Endothelial cell of umbilical vein (primary cell): ENCODE data around the gene NRCAM. TPM values are rescaled to one million over a fixed set of nuclear protein-coding genes. Genes with fewer than 3 reads are reported as not detected.

Experiments used
- BruUV-seq: library from RNA; stranded (reverse); fragments of 400-500 nt; replicated peaks from 2 replicates; lab custom pipeline; 2021; lab: Mats Ljungman, UMichigan
- CTCF ChIA-PET: fragments of 300-600, 350-600 bp; sonication (Branson Sonifier 250); formaldehyde crosslinking; loops from one replicate; lab custom pipeline; 2021; ENCODE audit warnings: antibody characterized with exemption, inconsistent platforms; lab: Charles Lee
- POLR2A ChIA-PET: fragments of 300-600, 350-600 bp; sonication (Branson Sonifier 250); formaldehyde crosslinking; loops from one replicate; lab custom pipeline; 2021; ENCODE audit warnings: antibody characterized with exemption, inconsistent platforms; lab: Charles Lee
- DNase-seq: peaks from one replicate; pipeline ENCODE4 v3.0.0-alpha.2; 2011; ENCODE audit warnings: low read depth, low spot score
- FAIRE-seq: peaks from 2 replicates; lab custom pipeline; 2011; peaks lifted over from hg19 to GRCh38; lab: Jason Lieb, UNC
- H2AFZ ChIP-seq: 2 replicates; pipeline ENCODE4 v1.6.0; 2012; ENCODE audit warnings: low read depth, low read length, control low read depth, inconsistent platforms
- H3K27ac ChIP-seq: 2 replicates; pipeline ENCODE4 v1.5.1; 2011; ENCODE audit warnings: low read depth, mild to moderate bottlenecking, control low read depth, low read length, moderate library complexity; ENCODE audit not compliant: insufficient read depth
- H3K27me3 ChIP-seq, 2 experiments: 2 replicates each; pipeline versions ENCODE4 v1.6.0 to v1.6.1; 2011; ENCODE audit warnings: low read length in 2 of 2, mixed read lengths in 1 of 2; ENCODE audit not compliant: control insufficient read depth in 2 of 2, insufficient read depth in 2 of 2
- H3K36me3 ChIP-seq, 2 experiments: 2 replicates in 1 of 2; 3 replicates in 1 of 2; pipeline ENCODE4 v1.5.1; 2011; ENCODE audit warnings: low read length in 2 of 2, mild to moderate bottlenecking in 1 of 2, moderate library complexity in 1 of 2; ENCODE audit not compliant: control insufficient read depth in 2 of 2, insufficient read depth in 2 of 2; ENCODE audit errors: extremely low read depth in 1 of 2
- H3K4me1 ChIP-seq: 3 replicates; pipeline ENCODE4 v1.5.1; 2011; ENCODE audit warnings: mild to moderate bottlenecking, low read length; ENCODE audit not compliant: control insufficient read depth, insufficient read depth; ENCODE audit errors: extremely low read depth
- H3K4me2 ChIP-seq: 2 replicates; pipeline ENCODE4 v1.6.1; 2011; ENCODE audit warnings: low read length, control low read depth, mixed read lengths; ENCODE audit not compliant: insufficient read depth
- H3K4me3 ChIP-seq, 3 experiments: fragments of 200-600 bp in 1 of 3; sonication (generic), shearing (Covaris generic) in 1 of 3; replicated peaks in 1 of 3; 2 replicates each; pipeline ENCODE4 v1.5.1; 2011 to 2016; ENCODE audit warnings: control low read depth in 3 of 3, low read length in 3 of 3, mild to moderate bottlenecking in 2 of 3, inconsistent platforms in 1 of 3, low read depth in 1 of 3, moderate library complexity in 1 of 3; ENCODE audit not compliant: insufficient read depth in 1 of 3
- H3K79me2 ChIP-seq: 2 replicates; pipeline ENCODE4 v1.6.0; 2012; ENCODE audit warnings: low read length, inconsistent platforms; ENCODE audit not compliant: control insufficient read depth, insufficient read depth
- H3K9ac ChIP-seq: replicated peaks from 2 replicates; pipeline ENCODE3; 2011; ENCODE audit warnings: low read length, control low read depth; ENCODE audit not compliant: insufficient read depth; ENCODE audit errors: extremely low read depth
- H3K9me1 ChIP-seq: replicated peaks from 3 replicates; pipeline ENCODE4 v1.6.0; 2011; ENCODE audit warnings: mild to moderate bottlenecking, low read length; ENCODE audit not compliant: control insufficient read depth, insufficient read depth; ENCODE audit errors: extremely low read depth
- H3K9me3 ChIP-seq: replicated peaks from 2 replicates; pipeline ENCODE4 v1.5.1; 2012; ENCODE audit warnings: low read length, inconsistent platforms; ENCODE audit not compliant: control insufficient read depth, insufficient read depth
- H4K20me1 ChIP-seq: replicated peaks from 2 replicates; pipeline ENCODE3; 2011; ENCODE audit warnings: mild to moderate bottlenecking, low read length; ENCODE audit not compliant: control insufficient read depth, insufficient read depth; ENCODE audit errors: extremely low read depth
- EZH2 ChIP-seq: IDR thresholded peaks from 2 replicates; pipeline ENCODE4 v1.6.1; 2012; ENCODE audit warnings: borderline replicate concordance, low read depth, mild to moderate bottlenecking, moderate library complexity, low read length, inconsistent platforms; ENCODE audit not compliant: severe bottlenecking
- FOS ChIP-seq: IDR thresholded peaks from 2 replicates; pipeline ENCODE4 v1.6.1; 2011; ENCODE audit warnings: mild to moderate bottlenecking, low read length, moderate library complexity, borderline replicate concordance; ENCODE audit not compliant: insufficient read depth
- GATA2 ChIP-seq: IDR thresholded peaks from 2 replicates; pipeline ENCODE4 v1.7.0; 2011; ENCODE audit warnings: low read depth, mild to moderate bottlenecking, moderate library complexity, mixed read lengths, low read length; ENCODE audit not compliant: insufficient read length, insufficient read depth
- JUN ChIP-seq: IDR thresholded peaks from 2 replicates; pipeline ENCODE4 v1.6.1; 2011; ENCODE audit warnings: borderline replicate concordance, low read depth; ENCODE audit not compliant: insufficient read length, insufficient read depth
- MYC ChIP-seq: IDR thresholded peaks from one replicate; pipeline ENCODE4 v1.6.1; 2011; ENCODE audit warnings: mild to moderate bottlenecking, low read depth, low read length
- POLR2A ChIP-seq: IDR thresholded peaks from 2 replicates; pipeline ENCODE4 v1.6.1; 2012; ENCODE audit warnings: low read depth, mild to moderate bottlenecking, control low read depth, low read length
- POLR2AphosphoS5 ChIP-seq: IDR thresholded peaks from 2 replicates; pipeline ENCODE4 v1.6.1; 2012; ENCODE audit warnings: low read depth, mild to moderate bottlenecking, control low read depth, low read length, moderate library complexity; ENCODE audit not compliant: insufficient read depth
- dilution Hi-C: fragments of 300-500 bp; cut with MboI; formaldehyde crosslinking; loops from one replicate; pipeline ENCODE4 v1.15.0; 2019; ENCODE audit warnings: low sequenced_read_pairs; ENCODE audit not compliant: extremely low pct_ligation_motif_present
- intact Hi-C: fragments of 100-400 bp; cut with micrococcal nuclease; formaldehyde crosslinking; loops from one replicate; pipeline ENCODE4 v1.10.0; 2022
- polyA plus RNA-seq, 4 experiments: library from polyadenylated mRNA; depleted of rRNA in 3 of 4; stranded (reverse) in 3 of 4; unstranded in 1 of 4; fragments of >200 nt; gene quantifications; 2 replicates each; pipeline versions ENCODE4 v1.2.1 to v1.2.3, GENCODE V29; 2011 to 2012; ENCODE audit warnings: missing spikeins in 1 of 4
- total RNA-seq: library from RNA; stranded (reverse); gene quantifications from 2 replicates; pipeline ENCODE4 v1.2.3, GENCODE V29; 2021
- TF ChIP-seq, protein P1 (sequence below), 2 donors: IDR thresholded peaks; 1 replicate in 1 of 2; 2 replicates in 1 of 2; pipeline ENCODE4 v1.5.1; 2011; ENCODE audit warnings: low read length in 2 of 2, mild to moderate bottlenecking in 2 of 2, moderate library complexity in 2 of 2, control low read depth in 1 of 2, inconsistent platforms in 1 of 2, low read depth in 1 of 2; ENCODE audit not compliant: insufficient read depth in 1 of 2; ENCODE audit errors: extremely low read depth in 1 of 2
- TF ChIP-seq, protein P2 (sequence below): IDR thresholded peaks from 2 replicates; pipeline ENCODE4 v1.6.1; 2011; ENCODE audit not compliant: insufficient read depth, insufficient read length

NRCAM gene
- total and polyA plus RNA-seq, 2 donors (not counting 3 experiments of a cell fraction or from before 2014, with no cell fraction given), result 26.0 to 47.6 TPM

DNA sequence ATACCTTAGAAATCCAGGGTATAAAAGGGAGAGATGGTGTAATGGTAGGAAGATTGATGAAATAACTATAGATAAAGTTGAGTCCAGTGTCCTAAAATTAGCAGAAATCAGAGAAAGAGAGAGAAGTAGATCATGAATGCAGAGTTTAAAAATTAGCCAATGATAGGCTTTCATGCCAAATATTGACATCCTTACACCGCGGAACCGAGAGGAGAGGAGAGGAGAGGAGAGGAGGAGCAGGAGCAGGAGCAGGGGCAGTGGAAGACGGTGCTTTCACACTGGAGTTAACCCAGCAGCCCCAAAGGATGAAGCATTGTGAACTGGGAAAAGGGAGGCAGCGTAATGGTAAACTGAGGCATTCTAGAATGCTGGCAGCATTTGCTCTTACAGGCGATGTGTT lies 291.9 kb downstream of the NRCAM start:
- no peaks in the 10 kb centered on the region for H3K9me1 ChIP-seq
- no TSS peak for BruUV-seq
- H3K9me3 ChIP-seq, result no peaks in the 10 kb centered on the region
- TF ChIP-seq GATA2 (no peak), JUN (no peak), FOS (no peak)
- TF ChIP-seq, protein P1, sequence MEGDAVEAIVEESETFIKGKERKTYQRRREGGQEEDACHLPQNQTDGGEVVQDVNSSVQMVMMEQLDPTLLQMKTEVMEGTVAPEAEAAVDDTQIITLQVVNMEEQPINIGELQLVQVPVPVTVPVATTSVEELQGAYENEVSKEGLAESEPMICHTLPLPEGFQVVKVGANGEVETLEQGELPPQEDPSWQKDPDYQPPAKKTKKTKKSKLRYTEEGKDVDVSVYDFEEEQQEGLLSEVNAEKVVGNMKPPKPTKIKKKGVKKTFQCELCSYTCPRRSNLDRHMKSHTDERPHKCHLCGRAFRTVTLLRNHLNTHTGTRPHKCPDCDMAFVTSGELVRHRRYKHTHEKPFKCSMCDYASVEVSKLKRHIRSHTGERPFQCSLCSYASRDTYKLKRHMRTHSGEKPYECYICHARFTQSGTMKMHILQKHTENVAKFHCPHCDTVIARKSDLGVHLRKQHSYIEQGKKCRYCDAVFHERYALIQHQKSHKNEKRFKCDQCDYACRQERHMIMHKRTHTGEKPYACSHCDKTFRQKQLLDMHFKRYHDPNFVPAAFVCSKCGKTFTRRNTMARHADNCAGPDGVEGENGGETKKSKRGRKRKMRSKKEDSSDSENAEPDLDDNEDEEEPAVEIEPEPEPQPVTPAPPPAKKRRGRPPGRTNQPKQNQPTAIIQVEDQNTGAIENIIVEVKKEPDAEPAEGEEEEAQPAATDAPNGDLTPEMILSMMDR (IDR thresholded peaks at IDR 0.05; ENCODE audit: extremely low read depth in 1 of 2, insufficient read depth in 1 of 2, low read depth in 1 of 2, low read length in 2 of 2), result no peak
- dilution Hi-C loops, result no loop called here
- no peaks in the 10 kb centered on the region for H4K20me1 ChIP-seq
- no peak overlapping the region for H3K27ac ChIP-seq
- FAIRE-seq (no peak), DNase-seq (no peak)
- no peak overlapping the region for H3K4me3 ChIP-seq
- H3K4me2 ChIP-seq, result no peak overlapping the region
- H2AFZ ChIP-seq, result no peak overlapping the region
- no peaks in the 10 kb centered on the region for H3K27me3 ChIP-seq
- H3K4me1 ChIP-seq, result no peaks in the 10 kb centered on the region
- no peak overlapping the region for H3K9ac ChIP-seq
- no peaks in the 10 kb centered on the region for H3K79me2 ChIP-seq
- H3K36me3 ChIP-seq, result no peaks in the 10 kb centered on the region
- POLR2A ChIA-PET, result no interaction called here
- CTCF ChIA-PET, result no interaction called here
- intact Hi-C loops, result no loop called here

DNA sequence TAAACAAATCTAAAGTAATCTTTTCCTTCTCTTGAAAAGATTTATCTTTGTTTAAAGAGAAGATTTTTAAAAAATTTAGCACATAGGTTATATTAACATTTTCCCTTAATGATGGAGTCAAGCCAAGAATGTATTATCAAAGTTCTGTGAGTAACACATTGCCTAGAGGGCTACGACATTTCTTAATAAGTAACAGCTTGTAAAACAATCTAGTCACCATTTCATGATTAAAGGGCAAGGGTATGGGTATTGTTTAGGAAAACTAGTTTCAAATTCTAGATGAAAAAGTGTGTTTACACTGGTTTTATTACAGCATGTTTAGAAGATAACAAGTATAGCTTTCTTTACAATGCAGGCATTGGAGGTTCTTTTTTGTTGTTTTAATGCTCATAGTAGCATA lies 297.5 kb downstream of the NRCAM start:
- TF ChIP-seq POLR2AphosphoS5 (no peak), FOS (no peak), EZH2 (no peak), GATA2 (no peak), JUN (no peak), POLR2A (no peak), MYC (no peak)
- TF ChIP-seq, protein P2, sequence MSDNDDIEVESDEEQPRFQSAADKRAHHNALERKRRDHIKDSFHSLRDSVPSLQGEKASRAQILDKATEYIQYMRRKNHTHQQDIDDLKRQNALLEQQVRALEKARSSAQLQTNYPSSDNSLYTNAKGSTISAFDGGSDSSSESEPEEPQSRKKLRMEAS, result no peak
- TF ChIP-seq, protein P1 (IDR thresholded peaks at IDR 0.05; ENCODE audit: extremely low read depth in 1 of 2, insufficient read depth in 1 of 2, low read depth in 1 of 2, low read length in 2 of 2), result no peak
- dilution Hi-C loops (no loop called here), intact Hi-C loops (no loop called here)
- no peak overlapping the region for H3K9ac ChIP-seq
- no peak overlapping the region for H3K4me3 ChIP-seq
- H3K36me3 ChIP-seq, result peaks cover 0 to 2% of the 10 kb centered on the region in 2 experiments
- H3K27ac ChIP-seq, result no peak overlapping the region
- ChIA-PET CTCF (interaction anchor here (0.7 kb wide), 1 partner anchor 8 kb away, joined by 4 read pairs; no protein-coding TSS in a partner anchor), POLR2A (interaction anchor here (0.6 kb wide), 1 partner anchor 125 kb away, joined by 9 read pairs; no protein-coding TSS in a partner anchor)
- H3K79me2 ChIP-seq, result no peaks in the 10 kb centered on the region
- H3K9me3 ChIP-seq, result no peaks in the 10 kb centered on the region
- no peak overlapping the region for H3K4me2 ChIP-seq
- no peaks in the 10 kb centered on the region for H4K20me1 ChIP-seq
- no TSS peak for BruUV-seq
- FAIRE-seq (no peak), DNase-seq (no peak)
- H3K27me3 ChIP-seq, result no peaks in the 10 kb centered on the region
- no peaks in the 10 kb centered on the region for H3K4me1 ChIP-seq
- H2AFZ ChIP-seq, result no peak overlapping the region
- no peaks in the 10 kb centered on the region for H3K9me1 ChIP-seq
